ENCODE results near the gene CCNY. TPM values are rescaled to one million over a fixed set of nuclear protein-coding genes. Genes with fewer than 3 reads are reported as not detected.

Gene CCNY
- total RNA-seq, 6 experiments from 2014 or later: 22.4 to 49.2 (median 41.4) TPM

DNA sequence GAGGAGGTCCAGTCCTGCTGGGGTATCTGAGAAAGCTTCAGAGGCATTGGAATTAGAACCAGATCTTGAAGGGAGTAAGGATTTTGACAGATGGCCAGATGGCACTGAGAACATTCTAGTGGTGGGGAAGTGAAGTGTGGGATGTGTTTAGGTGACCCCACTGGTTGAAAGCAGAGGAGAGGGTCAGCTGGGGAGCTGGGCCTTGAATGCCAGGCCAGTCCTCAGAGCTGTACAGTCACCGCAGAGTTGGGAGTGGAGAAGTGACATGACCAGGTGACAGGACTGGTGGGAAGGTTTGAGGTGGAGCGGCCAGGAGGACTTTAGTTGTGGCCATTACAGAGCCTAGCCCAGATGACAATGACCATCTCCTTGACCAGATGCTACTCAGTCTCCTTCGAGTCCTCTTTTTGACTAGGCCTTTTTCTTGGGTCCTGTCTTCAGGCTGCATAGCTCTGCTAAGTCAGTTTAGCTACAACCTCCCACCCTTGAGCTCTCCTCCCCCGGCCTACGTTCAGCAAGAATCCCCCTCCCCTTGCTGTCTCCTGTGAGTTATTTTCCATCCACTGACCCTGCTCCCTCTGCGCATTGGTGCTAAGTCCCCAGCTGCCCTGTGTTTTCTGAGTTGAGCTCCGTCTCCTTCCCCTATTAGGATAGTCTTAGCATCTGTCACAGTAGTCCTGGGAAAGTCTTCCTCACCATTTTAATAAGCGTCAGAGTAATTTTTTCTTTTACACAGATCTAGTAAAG lies 56.3 kb downstream of the CCNY start:
- Histone ChIP-seq H3K4me1 (peaks cover 0 to 38% (median 10%) of the 10 kb centered on the region in 4 donors), H3K36me3 (no peaks in the 10 kb centered on the region), H3K4me3 (no peak overlapping the region), H3K27me3 (no peaks in the 10 kb centered on the region), H3K9me3 (peaks cover 0 to 11% (median 0%) of the 10 kb centered on the region in 4 donors), H3K27ac (no peak overlapping the region)
- ATAC-seq: no peak
- TF ChIP-seq POLR2A (IDR thresholded peaks at IDR 0.05): no peak
- TF ChIP-seq, protein P1, sequence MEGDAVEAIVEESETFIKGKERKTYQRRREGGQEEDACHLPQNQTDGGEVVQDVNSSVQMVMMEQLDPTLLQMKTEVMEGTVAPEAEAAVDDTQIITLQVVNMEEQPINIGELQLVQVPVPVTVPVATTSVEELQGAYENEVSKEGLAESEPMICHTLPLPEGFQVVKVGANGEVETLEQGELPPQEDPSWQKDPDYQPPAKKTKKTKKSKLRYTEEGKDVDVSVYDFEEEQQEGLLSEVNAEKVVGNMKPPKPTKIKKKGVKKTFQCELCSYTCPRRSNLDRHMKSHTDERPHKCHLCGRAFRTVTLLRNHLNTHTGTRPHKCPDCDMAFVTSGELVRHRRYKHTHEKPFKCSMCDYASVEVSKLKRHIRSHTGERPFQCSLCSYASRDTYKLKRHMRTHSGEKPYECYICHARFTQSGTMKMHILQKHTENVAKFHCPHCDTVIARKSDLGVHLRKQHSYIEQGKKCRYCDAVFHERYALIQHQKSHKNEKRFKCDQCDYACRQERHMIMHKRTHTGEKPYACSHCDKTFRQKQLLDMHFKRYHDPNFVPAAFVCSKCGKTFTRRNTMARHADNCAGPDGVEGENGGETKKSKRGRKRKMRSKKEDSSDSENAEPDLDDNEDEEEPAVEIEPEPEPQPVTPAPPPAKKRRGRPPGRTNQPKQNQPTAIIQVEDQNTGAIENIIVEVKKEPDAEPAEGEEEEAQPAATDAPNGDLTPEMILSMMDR (IDR thresholded peaks at IDR 0.05): no peak
- 84% methylated on average over 5 of the region's 8 CpGs for WGBS (ENCODE audit: insufficient coverage, low coverage, low lambda C conversion rate, missing lambda C conversion rate)
- intact Hi-C loops (cut with DNase I): no loop called here
- no peak for DNase-seq

- H3K9me3 ChIP-seq: peaks cover 0 to 11% (median 0%) of the 10 kb centered on the region in 4 donors
- H3K4me3 ChIP-seq: no peak overlapping the region
- peaks cover 0 to 39% (median 10%) of the 10 kb centered on the region in 4 donors for H3K4me1 ChIP-seq
- no peak overlapping the region for H3K27ac ChIP-seq
- H3K36me3 ChIP-seq: no peaks in the 10 kb centered on the region
- H3K27me3 ChIP-seq: no peaks in the 10 kb centered on the region
- TF ChIP-seq, protein P1 (IDR thresholded peaks at IDR 0.05): no peak
- TF ChIP-seq POLR2A (IDR thresholded peaks at IDR 0.05): no peak
- WGBS (ENCODE audit: insufficient coverage, low coverage, low lambda C conversion rate, missing lambda C conversion rate): 13% methylated on average over 6 of the region's 6 CpGs
- DNase-seq (peak in 1 of 3 donors; percentile 42), ATAC-seq (peak; percentile 60 to 73 (median 70))
- intact Hi-C loops (cut with DNase I): no loop called here
Measured at GRCh38 chr10:35394411-35394851, 58.1 kb downstream of the CCNY start.

DNA sequence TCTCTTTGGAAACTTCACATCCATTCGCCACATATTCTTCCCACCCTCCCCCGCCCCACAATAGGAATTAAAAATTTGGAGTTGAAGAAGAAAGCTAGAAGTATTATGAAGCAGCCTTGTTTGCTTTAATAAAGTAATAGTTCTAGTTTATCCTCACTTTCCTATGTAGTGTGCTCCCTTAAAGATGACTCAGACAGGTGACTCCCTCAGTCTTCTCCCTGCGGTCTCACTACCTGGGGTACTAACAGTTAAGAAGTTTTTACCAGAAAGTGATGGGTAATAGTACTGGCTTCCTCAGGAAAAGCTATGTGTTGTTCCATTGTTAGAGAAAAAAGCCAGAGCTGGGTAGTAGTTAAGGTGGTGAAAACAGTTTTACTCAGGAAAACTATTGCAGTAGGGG lies 58.6 kb downstream of the CCNY start:
- 75% methylated on average over 3 of the region's 3 CpGs for WGBS (ENCODE audit: insufficient coverage, low coverage, low lambda C conversion rate, missing lambda C conversion rate)
- no peaks in the 10 kb centered on the region for H3K27me3 ChIP-seq
- DNase-seq (no peak), ATAC-seq (no peak)
- H3K4me3 ChIP-seq: no peak overlapping the region
- TF ChIP-seq, protein P1 (IDR thresholded peaks at IDR 0.05): no peak
- TF ChIP-seq POLR2A (IDR thresholded peaks at IDR 0.05): no peak
- peaks cover 0 to 11% (median 0%) of the 10 kb centered on the region in 4 donors for H3K9me3 ChIP-seq
- no peaks in the 10 kb centered on the region for H3K36me3 ChIP-seq
- intact Hi-C loops (cut with DNase I): no loop called here
- H3K4me1 ChIP-seq: peaks cover 0 to 39% (median 10%) of the 10 kb centered on the region in 4 donors
- no peak overlapping the region for H3K27ac ChIP-seq

DNA sequence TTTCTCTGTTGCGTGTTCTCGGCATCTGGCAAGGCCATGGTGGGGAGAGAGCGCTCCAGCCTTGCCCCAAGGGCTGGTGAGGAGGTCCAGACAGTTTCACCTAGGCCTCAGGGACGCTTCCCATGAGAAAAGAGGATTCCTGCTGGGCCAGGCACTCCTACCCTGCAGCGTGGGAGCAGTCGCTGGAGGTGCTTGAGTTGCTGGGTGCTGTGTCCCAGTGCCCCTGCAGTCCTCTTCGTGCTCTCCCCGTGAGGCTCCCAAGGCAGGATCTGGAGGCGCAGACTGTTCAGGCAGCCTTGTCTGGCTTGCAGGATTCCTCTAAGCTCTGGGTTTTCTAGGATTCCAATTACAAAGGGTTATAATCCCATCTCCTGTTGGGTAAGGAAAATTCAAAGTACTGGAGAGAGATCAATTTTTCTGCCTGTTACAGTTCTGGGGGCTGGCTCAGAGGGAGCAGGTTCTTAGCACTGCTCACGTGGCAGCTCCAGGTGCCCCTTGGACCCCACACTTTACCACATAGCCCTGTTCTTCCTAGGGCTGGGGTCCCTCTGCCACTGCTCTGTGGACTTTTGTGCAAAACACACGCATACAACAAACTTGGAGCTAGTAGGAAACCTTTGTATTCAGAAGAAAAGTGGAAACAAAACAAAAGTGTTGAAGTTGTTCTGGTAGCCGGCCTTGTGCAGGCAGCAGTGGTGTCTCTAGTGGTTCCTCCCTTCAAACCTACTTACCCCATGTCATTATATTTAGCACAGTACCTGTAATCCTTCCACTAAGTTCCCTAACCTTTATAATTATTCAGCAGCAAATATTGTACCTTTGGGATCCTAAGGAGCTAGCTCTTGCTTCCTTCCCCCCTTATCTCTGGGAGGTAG lies 60.5 kb downstream of the CCNY start:
- intact Hi-C loops (cut with DNase I): no loop called here
- H3K4me1 ChIP-seq: peaks cover 0 to 33% (median 10%) of the 10 kb centered on the region in 4 donors

More for the DNA sequence above, 60.5 kb downstream of the CCNY start:
- WGBS (ENCODE audit: insufficient coverage, low coverage, low lambda C conversion rate, missing lambda C conversion rate): 83% methylated on average over 4 of the region's 12 CpGs
- no peak overlapping the region for H3K4me3 ChIP-seq
- DNase-seq: no peak
- H3K27ac ChIP-seq: no peak overlapping the region
- H3K9me3 ChIP-seq: no peaks in the 10 kb centered on the region
- no peaks in the 10 kb centered on the region for H3K36me3 ChIP-seq
- TF ChIP-seq, protein P1 (IDR thresholded peaks at IDR 0.05): no peak
- TF ChIP-seq POLR2A (IDR thresholded peaks at IDR 0.05): no peak
- no peak for ATAC-seq
- no peaks in the 10 kb centered on the region for H3K27me3 ChIP-seq
